Stimulated activated CD8-positive, alpha-beta memory T cell treated with anti-CD3 and anti-CD28 coated beads, Interleukin-7, amount 100 ng/mL, for 24 hours (primary cell): ENCODE results near the gene NDUFS4.
A peak's percentile ranks its signal among the peaks of the same experiment; 100 is the strongest.
"Not testable (repeated sequence)": the region's sequence is repeated elsewhere in the genome, so short reads cannot be mapped to it uniquely, and the experiment has no call there.

ENCODE experiments used
- DNase-seq: peaks from one replicate; pipeline ENCODE4 v3.0.0-alpha.2; 2020; ENCODE audit warnings: low read depth

NDUFS4 gene

GRCh38 chr5:53560506-53561191 is at the start of gene NDUFS4:
Gene NDUFS4 (plus strand): TSS chr5:53560639. CDS start chr5:53560663, 24 bp downstream.
- DNase-seq, result peak; percentile 52

DNA sequence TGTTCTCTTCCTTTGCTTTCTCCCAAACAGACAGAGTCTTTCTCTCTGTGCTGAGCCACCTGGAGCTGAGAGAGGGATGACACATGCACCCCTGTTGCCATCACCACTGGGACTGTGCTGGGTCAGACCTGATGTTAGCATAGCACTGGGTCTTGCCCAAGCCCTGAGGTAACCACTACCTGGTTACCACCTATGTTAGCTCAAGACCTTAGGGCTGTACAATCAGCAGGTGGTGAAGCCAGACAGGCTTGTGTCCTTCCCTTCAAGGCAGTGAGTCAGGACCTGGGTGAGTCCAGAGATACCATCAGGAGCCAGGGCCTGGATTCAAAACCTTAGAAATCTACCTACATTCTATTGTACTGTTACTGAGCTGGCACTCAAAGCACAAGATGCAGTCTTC is 47.9 kb upstream of the NDUFS4 start:
- no peak for DNase-seq

DNA sequence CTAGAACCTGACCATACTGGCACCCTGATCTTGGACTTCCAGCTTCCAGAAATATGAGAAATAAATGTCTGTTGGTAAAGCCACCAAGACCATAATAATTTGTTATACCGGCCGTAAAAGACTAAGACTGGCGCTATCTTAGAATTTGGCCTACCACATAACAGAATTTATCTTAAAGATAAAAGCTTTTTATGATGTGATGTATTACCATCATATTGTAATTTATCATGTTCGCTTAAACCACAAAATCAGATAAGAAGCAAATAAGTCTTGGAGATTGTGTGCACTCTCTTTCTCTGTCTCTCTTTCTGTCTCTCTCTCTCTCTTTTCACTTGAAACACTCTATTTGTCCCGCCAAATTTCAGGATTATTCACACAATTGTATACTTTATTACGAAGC is 44.5 kb upstream of the NDUFS4 start:
- no peak for DNase-seq

- no peak for DNase-seq
These were observed 39.6 kb upstream of the NDUFS4 start for GRCh38 chr5:53520813-53521212.

DNA sequence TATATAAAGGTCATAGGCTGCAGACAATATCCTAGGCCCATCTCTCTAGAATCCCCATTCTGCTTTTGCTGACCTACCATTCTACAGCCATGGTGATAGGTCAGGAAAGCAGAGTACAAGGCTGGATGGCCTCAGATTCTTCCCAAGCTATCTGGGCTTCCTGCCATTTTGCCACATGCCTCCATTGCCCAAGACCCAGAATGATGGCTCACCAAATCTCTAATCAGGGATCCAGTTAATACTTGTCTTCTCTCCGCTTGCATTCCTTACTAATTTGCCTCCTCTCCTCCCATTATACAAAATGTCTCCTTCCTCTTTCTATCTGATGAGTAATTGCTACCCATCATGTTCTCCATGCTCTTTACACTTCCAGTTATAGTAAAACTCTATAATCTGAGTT is 22.7 kb upstream of the NDUFS4 start:
- no peak for DNase-seq

DNA sequence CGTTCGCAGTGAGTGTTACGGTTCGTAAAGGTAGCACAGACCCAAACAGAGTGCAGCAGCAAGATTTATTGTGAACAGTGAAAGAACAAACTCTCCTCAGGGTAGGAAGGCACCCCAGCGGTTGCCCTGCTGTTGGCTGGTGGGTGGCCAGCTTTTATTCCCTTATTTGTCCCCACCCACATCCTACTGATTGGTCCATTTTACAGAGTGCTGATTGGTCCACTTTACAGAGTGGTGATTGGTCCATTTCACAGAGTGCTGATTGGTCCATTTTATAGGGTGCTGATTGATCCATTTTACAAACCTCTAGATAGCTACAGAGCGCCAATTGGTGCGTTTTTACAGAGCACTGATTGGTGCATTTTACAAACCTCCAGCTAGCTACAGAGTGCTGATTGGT is 19.7 kb upstream of the NDUFS4 start:
- DNase-seq, result not testable (repeated sequence)

- no peak for DNase-seq
These were observed 18.6 kb upstream of the NDUFS4 start for GRCh38 chr5:53541859-53542258.

DNA sequence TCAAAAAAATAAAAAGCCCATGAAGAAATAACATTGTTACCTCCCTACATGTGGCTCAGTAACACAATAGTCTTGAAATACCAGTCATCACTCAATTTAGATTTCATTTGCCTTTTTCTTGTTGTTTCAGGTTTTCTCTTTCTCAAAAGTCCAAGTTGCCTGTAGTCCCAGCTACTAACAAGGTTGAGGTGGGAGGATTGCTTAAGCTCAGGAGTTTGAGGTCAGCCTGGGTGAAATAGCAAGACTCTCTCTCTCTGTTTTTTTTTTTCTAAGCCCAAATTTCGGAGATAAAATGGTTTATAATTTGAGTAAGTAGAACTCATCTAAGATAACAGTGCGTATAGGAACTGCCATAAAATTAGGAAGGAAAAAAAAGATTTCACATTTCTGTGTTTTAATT is 17.5 kb upstream of the NDUFS4 start:
- no peak for DNase-seq

GRCh38 chr5:53543401-53543800 is 17.0 kb upstream of the NDUFS4 start:
- no peak for DNase-seq

DNA sequence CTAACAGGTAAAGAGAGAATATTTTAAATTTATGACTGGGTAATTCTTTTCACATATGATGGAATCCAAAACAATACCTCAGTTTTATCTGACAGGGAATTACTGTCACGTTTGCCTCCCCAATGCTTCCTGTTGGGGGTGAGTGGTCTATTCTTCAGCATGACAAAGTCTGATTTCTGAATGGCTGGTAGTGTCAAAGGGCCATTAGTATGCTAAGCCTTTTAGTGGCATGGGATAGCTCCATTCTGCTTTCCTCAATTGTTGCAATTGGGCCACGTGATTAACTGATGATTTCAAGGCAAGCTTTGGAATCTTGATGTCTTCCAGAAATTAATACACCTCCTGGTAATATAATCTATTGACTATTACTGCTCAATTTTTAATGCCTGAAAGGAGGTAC is 14.7 kb upstream of the NDUFS4 start:
- no peak for DNase-seq

GRCh38 chr5:53547226-53547625 is 13.2 kb upstream of the NDUFS4 start:
- no peak for DNase-seq

GRCh38 chr5:53548501-53548900 is 11.9 kb upstream of the NDUFS4 start:
- DNase-seq, result not testable (repeated sequence)

- no peak for DNase-seq
These were observed 10.6 kb upstream of the NDUFS4 start for GRCh38 chr5:53549792-53550191.

DNA sequence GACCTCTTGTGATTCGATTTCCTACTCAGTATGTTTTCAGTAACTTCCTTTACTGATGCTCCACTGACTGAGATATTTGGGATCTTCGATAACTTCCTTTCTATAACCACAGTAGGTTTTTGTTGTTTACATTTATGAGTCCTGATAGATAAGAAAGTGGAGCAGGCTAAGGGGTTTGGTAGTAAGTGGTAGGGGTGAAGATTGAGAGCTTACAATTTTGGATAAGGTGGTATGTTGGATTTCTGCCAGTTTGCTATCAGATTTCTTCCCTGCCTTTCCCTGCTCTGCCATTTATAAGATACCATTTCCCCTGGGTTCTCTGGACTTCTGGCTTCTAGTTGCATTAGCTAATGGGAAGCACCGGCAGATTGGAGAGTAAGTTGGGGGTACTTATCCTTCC is 7.9 kb upstream of the NDUFS4 start:
- no peak for DNase-seq

- DNase-seq, result no peak
These were observed 6.0 kb upstream of the NDUFS4 start for GRCh38 chr5:53554444-53554843.

DNA sequence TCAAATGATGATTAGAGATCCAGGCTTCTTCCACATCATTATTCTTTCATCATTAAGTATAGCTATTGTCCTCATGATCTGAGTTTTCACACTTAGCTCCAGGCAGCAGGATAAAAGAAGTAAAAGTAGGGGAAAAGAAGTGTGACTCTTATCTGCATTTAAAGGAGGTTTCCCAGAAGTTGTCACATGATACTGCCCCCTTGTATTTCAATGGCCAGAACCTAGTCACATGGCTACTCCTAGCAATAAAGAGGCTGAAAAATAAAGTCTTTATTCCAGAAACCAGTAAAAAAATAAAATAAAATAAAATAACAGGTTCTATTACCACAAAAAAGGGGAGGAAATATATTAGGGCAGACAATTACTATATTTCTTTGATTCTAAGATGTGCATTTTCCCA is 5.3 kb upstream of the NDUFS4 start:
- DNase-seq, result no peak

GRCh38 chr5:53556001-53556400 is 4.4 kb upstream of the NDUFS4 start:
- DNase-seq, result no peak

DNA sequence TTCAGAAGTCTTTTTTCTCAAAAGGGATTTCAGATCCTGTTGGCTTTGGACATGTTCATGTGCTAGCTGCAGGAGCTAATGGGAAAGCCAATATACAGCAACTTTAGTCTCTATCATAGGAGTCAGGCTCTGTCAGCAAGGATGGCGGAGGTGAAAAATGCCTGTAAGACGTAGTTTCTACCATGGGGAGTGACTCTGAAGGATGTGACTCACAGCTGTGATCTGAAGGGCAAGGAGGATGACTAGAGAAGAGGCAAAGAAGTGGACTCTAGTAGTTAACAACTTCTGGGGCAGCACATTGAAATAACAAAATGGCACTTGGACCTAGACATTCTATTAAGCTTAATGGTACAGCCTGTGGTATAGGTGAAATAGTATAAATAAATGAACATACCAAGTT is 3.1 kb upstream of the NDUFS4 start:
- no peak for DNase-seq

- DNase-seq, result no peak
These were observed 1.5 kb upstream of the NDUFS4 start for GRCh38 chr5:53558966-53559365.

- DNase-seq, result no peak
These were observed 411 bp upstream of the NDUFS4 start for GRCh38 chr5:53560028-53560427.

GRCh38 chr5:53568401-53568800 is 8.0 kb downstream of the NDUFS4 start:
- no peak for DNase-seq

GRCh38 chr5:53568871-53569270 is 8.4 kb downstream of the NDUFS4 start:
- no peak for DNase-seq

DNA sequence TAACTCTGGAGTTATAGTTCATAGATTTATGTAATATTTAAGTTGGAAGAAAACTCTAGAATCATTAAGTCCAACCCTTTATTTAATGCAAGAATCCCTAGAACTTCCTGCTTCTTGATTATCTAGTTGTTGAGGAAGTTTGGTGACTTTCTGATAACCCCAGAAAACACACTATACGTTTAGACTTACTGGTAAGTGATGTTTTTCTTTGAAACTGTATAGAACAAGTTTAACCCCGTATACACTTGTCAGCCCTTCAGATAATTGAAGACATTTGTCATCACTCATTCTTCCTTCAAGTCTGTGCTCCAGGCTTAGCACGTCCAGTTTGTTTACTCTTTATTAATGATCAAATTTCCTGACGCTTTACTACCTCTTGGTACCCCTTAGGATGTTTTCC is 9.0 kb downstream of the NDUFS4 start:
- DNase-seq, result no peak

GRCh38 chr5:53571403-53571802 is 11.0 kb downstream of the NDUFS4 start:
- DNase-seq, result no peak

- no peak for DNase-seq
These were observed 14.7 kb downstream of the NDUFS4 start for GRCh38 chr5:53575101-53575500.
